ENCODE measurements around the gene MED13L.
"Not testable (repeated sequence)": the region's sequence is repeated elsewhere in the genome, so short reads cannot be mapped to it uniquely, and the experiment has no call there.

MED13L gene

GRCh38 chr12:116136340-116136739 lies 141.2 kb downstream of the MED13L start:
- in situ Hi-C loops (cut with HindIII; ENCODE audit: low sequenced_read_pairs), result no loop called here

GRCh38 chr12:116135209-116135930 lies 142.1 kb downstream of the MED13L start:
- in situ Hi-C loops (cut with HindIII; ENCODE audit: low sequenced_read_pairs), result no loop called here

GRCh38 chr12:116133636-116134214 lies 143.8 kb downstream of the MED13L start:
- in situ Hi-C loops (cut with HindIII; ENCODE audit: low sequenced_read_pairs), result no loop called here

- in situ Hi-C loops (cut with HindIII; ENCODE audit: low sequenced_read_pairs), result no loop called here
Measured at GRCh38 chr12:116133149-116133548, 144.3 kb downstream of the MED13L start.

- in situ Hi-C loops (cut with HindIII; ENCODE audit: low sequenced_read_pairs), result not testable (repeated sequence)
Measured at GRCh38 chr12:116131987-116132386, 145.5 kb downstream of the MED13L start.

- in situ Hi-C loops (cut with HindIII; ENCODE audit: low sequenced_read_pairs), result no loop called here
Measured at GRCh38 chr12:116131176-116131575, 146.3 kb downstream of the MED13L start.

- in situ Hi-C loops (cut with HindIII; ENCODE audit: low sequenced_read_pairs), result no loop called here
Measured at GRCh38 chr12:116130431-116130830, 147.1 kb downstream of the MED13L start.

GRCh38 chr12:116128779-116129178 lies 148.7 kb downstream of the MED13L start:
- in situ Hi-C loops (cut with HindIII; ENCODE audit: low sequenced_read_pairs), result no loop called here

GRCh38 chr12:116127859-116128258 lies 149.6 kb downstream of the MED13L start:
- in situ Hi-C loops (cut with HindIII; ENCODE audit: low sequenced_read_pairs), result no loop called here

- in situ Hi-C loops (cut with HindIII; ENCODE audit: low sequenced_read_pairs), result no loop called here
Measured at GRCh38 chr12:116126610-116127009, 150.9 kb downstream of the MED13L start.

- in situ Hi-C loops (cut with HindIII; ENCODE audit: low sequenced_read_pairs), result no loop called here
Measured at GRCh38 chr12:116125956-116126566, 151.4 kb downstream of the MED13L start.

GRCh38 chr12:116125084-116125483 lies 152.4 kb downstream of the MED13L start:
- in situ Hi-C loops (cut with HindIII; ENCODE audit: low sequenced_read_pairs), result no loop called here

- in situ Hi-C loops (cut with HindIII; ENCODE audit: low sequenced_read_pairs), result no loop called here
Measured at GRCh38 chr12:116123451-116124258, 153.8 kb downstream of the MED13L start.

GRCh38 chr12:116122628-116123027 lies 154.9 kb downstream of the MED13L start:
- in situ Hi-C loops (cut with HindIII; ENCODE audit: low sequenced_read_pairs), result no loop called here

GRCh38 chr12:116121453-116121871 lies 156.0 kb downstream of the MED13L start:
- in situ Hi-C loops (cut with HindIII; ENCODE audit: low sequenced_read_pairs), result no loop called here

- in situ Hi-C loops (cut with HindIII; ENCODE audit: low sequenced_read_pairs), result no loop called here
Measured at GRCh38 chr12:116116650-116117424, 160.7 kb downstream of the MED13L start.

- in situ Hi-C loops (cut with HindIII; ENCODE audit: low sequenced_read_pairs), result no loop called here
Measured at GRCh38 chr12:116113398-116114130, 163.9 kb downstream of the MED13L start.

GRCh38 chr12:116106870-116107269 lies 170.6 kb downstream of the MED13L start:
- in situ Hi-C loops (cut with HindIII; ENCODE audit: low sequenced_read_pairs), result no loop called here

GRCh38 chr12:116104167-116104767 lies 173.2 kb downstream of the MED13L start:
- in situ Hi-C loops (cut with HindIII; ENCODE audit: low sequenced_read_pairs), result no loop called here

- in situ Hi-C loops (cut with HindIII; ENCODE audit: low sequenced_read_pairs), result no loop called here
Measured at GRCh38 chr12:116101991-116102390, 175.5 kb downstream of the MED13L start.
